SK-N-SH treated with all-trans-retinoic acid at 6 μM for 48 hours (cell line): Measurements from ENCODE around the gene KREMEN1.

Experiments used
- ARNTL ChIP-seq: fragments of 450-650 bp; formaldehyde crosslinking; IDR thresholded peaks from 2 replicates; pipeline ENCODE4 v1.5.0; 2020; ENCODE audit warnings: low read depth, mild to moderate bottlenecking, moderate library complexity, borderline replicate concordance
- CREB5 ChIP-seq: fragments of 250-450 bp; sonication (Bioruptor Pico); IDR thresholded peaks from 2 replicates; pipeline ENCODE4 v1.5.1; 2020; ENCODE audit warnings: low read depth, mild to moderate bottlenecking, moderate library complexity
- ISL1 ChIP-seq: fragments of 250-450 bp; sonication (Bioruptor Pico); IDR thresholded peaks from 2 replicates; pipeline ENCODE4 v2.1.2; 2022; ENCODE audit warnings: mild to moderate bottlenecking, moderate library complexity
- PATZ1 ChIP-seq: fragments of 250-450 bp; sonication (Bioruptor Pico); IDR thresholded peaks from 2 replicates; pipeline ENCODE4 v1.8.0; 2020; ENCODE audit warnings: mild to moderate bottlenecking, moderate library complexity, borderline replicate concordance
- TCF4 ChIP-seq: fragments of 250-450 bp; sonication (Bioruptor Pico); IDR thresholded peaks from 2 replicates; pipeline ENCODE4 v1.8.0; 2021; ENCODE audit warnings: mild to moderate bottlenecking, moderate library complexity, borderline replicate concordance
- ZFP3 ChIP-seq: fragments of 250-450 bp; sonication (Bioruptor Pico); IDR thresholded peaks from 2 replicates; pipeline ENCODE4 v1.5.0; 2020; ENCODE audit warnings: mild to moderate bottlenecking, moderate library complexity

- no peak for TF ChIP-seq ARNTL (CRISPR knock-in tag)
- TF ChIP-seq PATZ1 (CRISPR knock-in tag), result no peak
- TF ChIP-seq TCF4 (CRISPR knock-in tag), result no peak
- no peak for TF ChIP-seq ZFP3 (CRISPR knock-in tag)
- no peak for TF ChIP-seq ISL1
- TF ChIP-seq CREB5 (CRISPR knock-in tag), result no peak
These were observed 49.2 kb downstream of the KREMEN1 start for GRCh38 chr22:29122041-29122440.
